GM12872 (cell line): ENCODE data around the gene SCAF1.

Source experiments
- TF ChIP-seq, protein P1 (sequence below): IDR thresholded peaks from 3 replicates; pipeline ENCODE4 v1.5.1; 2011; ENCODE audit warnings: low read depth, mild to moderate bottlenecking, low read length, moderate library complexity; ENCODE audit not compliant: insufficient read depth

The SCAF1 gene

DNA sequence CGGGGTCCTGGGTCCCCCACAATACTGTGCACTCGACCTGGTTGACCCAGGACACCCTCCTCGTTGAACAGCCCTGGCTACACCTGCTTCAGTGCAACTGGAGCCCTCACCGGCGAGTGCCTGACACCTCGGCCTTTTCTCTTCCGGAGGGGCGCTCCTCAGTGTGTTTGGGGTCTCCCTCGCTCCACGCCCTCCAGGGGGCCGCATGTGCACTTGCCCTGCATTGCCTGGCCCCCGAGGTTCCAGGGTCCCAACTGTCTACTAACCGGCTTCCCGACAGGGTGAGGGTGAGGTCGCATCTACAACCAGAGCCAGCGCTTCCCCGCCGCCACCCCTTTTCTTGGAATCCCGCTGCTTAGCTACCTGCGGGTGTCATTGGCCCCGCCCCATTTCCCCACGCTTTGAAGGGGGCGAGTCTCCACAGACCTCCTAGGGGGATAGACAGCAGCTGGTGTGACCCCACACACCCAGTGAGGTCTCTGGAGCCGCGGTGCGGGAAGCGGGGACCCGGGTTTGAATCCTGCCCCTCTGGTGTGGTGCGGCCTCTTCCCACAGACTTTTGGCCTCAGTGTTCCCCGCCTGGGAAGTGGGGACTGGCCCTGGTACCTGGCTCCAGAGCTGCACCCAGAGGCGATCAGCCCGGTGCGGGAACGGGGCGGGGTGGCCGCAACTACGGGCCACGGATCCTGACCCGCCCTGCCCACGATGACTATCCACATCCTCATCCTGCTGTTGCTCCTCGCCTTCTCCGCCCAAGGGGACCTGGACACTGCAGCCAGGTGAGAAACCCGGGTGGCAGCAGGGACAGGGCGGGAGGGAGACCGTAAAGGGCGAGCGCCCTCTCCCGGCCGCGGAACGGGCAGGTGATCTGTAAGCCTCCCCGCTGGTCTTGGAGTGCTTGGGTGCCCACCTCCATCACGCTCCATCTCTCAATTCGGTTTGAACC, 47.4 kb downstream of the SCAF1 start, which contains the start of gene ADM5:
Gene ADM5 (plus strand): TSS at position 462 of the 946 bp plus-strand sequence. CDS start 244 bp downstream, at position 706.
- TF ChIP-seq, protein P1, sequence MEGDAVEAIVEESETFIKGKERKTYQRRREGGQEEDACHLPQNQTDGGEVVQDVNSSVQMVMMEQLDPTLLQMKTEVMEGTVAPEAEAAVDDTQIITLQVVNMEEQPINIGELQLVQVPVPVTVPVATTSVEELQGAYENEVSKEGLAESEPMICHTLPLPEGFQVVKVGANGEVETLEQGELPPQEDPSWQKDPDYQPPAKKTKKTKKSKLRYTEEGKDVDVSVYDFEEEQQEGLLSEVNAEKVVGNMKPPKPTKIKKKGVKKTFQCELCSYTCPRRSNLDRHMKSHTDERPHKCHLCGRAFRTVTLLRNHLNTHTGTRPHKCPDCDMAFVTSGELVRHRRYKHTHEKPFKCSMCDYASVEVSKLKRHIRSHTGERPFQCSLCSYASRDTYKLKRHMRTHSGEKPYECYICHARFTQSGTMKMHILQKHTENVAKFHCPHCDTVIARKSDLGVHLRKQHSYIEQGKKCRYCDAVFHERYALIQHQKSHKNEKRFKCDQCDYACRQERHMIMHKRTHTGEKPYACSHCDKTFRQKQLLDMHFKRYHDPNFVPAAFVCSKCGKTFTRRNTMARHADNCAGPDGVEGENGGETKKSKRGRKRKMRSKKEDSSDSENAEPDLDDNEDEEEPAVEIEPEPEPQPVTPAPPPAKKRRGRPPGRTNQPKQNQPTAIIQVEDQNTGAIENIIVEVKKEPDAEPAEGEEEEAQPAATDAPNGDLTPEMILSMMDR = peak; percentile 65

GRCh38 chr19:49690079-49690655, 48.2 kb downstream of the SCAF1 start:
- TF ChIP-seq, protein P1 = no peak

- TF ChIP-seq, protein P1 = no peak
Observed at GRCh38 chr19:49690656-49691242, 48.7 kb downstream of the SCAF1 start, which contains the start of gene CPT1C. Gene CPT1C (plus strand): TSS chr19:49691116. CDS start chr19:49692253, 1,137 bp downstream.

DNA sequence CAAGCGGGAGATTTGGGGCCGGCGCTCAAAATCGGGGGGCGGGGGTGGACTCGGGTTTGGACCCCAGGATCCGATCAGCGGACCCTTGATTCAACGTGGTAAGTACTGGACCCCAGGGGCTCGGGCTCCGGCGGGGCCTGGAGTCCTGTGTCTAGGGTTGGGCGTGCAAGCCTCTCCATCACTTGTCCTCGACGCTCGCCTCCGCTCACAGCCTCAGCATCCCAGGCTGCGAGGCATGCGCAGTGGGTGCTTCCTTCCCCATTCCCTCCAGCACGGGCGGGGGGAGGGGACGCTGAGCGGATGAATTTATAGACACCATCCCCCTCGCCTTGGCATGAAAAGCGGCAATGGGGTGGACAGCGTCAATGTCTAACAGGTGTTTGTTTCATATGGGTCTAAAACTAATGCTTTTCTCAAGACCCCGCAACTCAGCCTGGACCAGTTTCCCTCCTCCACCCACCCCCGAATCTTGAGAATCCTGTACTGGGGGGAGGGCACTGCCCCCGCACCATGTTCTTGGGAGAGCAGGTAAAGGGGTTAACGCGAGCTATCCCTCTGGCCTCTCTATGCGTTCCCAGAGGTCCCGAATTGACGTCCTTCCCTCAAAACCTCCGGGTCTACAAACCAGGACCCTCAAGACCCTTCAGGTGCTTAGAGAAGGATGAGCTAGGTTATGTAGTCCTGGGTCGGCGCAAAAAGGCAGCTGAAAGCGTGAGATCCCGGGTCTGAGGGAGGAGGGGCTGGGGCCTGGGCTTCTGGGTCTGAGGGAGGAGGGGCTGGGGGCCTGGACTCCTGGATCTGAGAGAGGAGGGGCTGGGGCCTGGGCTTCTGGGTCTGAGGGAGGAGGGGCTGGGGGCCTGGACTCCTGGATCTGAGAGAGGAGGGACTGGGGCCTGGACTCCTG, 49.5 kb downstream of the SCAF1 start:
- TF ChIP-seq, protein P1 = no peak

DNA sequence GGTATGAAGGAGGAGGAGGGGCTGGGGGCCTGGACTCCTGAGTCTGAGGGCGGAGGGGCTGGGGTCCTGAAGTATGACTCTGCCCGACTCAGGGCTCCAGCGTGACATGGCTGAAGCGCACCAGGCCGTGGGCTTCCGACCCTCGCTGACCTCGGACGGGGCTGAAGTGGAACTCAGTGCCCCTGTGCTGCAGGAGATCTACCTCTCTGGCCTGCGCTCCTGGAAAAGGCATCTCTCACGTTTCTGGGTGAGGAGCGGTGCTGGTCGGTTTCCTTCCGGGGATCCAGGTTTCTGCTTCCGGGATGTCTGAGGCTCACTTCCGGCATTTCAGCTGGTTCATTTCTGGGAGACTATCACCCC, 50.1 kb downstream of the SCAF1 start:
- TF ChIP-seq, protein P1 = no peak

DNA sequence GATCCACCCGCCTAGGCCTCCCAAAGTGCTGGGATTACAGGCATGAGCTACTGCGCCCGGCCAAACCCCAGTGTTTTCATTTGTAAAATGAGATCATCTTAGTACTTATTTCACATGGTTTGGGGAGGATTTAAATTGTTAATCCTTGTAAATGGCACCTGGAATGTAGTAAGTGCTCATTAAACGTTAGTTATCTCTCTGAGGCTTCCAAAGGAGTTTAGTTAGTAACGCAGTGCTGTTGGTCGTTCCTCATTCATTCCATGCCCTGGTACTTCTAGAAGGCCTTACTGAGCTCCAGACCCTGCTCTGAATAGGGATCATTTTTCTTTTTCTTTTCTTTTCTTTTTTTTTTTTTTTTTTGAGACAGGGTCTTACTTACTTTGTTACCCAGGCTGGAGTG, 54.1 kb downstream of the SCAF1 start:
- TF ChIP-seq, protein P1 = no peak

GRCh38 chr19:49696865-49697264, 54.9 kb downstream of the SCAF1 start:
- TF ChIP-seq, protein P1 = no peak
